Mucosa of descending colon (tissue), 3 donors: Measurements from ENCODE around the gene APP. TPM values are rescaled to one million over a fixed set of nuclear protein-coding genes. Genes with fewer than 3 reads are reported as not detected.

Experiments used
- ATAC-seq: fragments of 200-7000 bp; cut with Tn5 transposase; one replicate; pipeline ENCODE4 v1.9.1; 2020; ENCODE audit warnings: mild to moderate bottlenecking, moderate library complexity
- DNase-seq, 3 donors: peaks; one replicate each; pipeline ENCODE4 v3.0.0-alpha.2; 2020
- H3K36me3 ChIP-seq: fragments of 200-600 bp; one replicate; pipeline ENCODE4 v1.8.0; 2021; ENCODE audit warnings: low read depth, mild to moderate bottlenecking
- H3K4me1 ChIP-seq: fragments of 200-600 bp; one replicate; pipeline ENCODE4 v1.8.0; 2021; ENCODE audit warnings: low read depth, mild to moderate bottlenecking
- H3K4me3 ChIP-seq: fragments of 200-600 bp; one replicate; pipeline ENCODE4 v1.8.0; 2021; ENCODE audit warnings: mild to moderate bottlenecking
- H3K9me3 ChIP-seq: fragments of 200-600 bp; one replicate; pipeline ENCODE4 v1.8.0; 2021; ENCODE audit warnings: mild to moderate bottlenecking
- intact Hi-C, 2 donors: fragments of 100-400 bp; cut with DNase I in 1 of 2; cut with micrococcal nuclease in 1 of 2; formaldehyde crosslinking; loops; one replicate each; pipeline versions ENCODE4 v1.11.0 to v1.11.1; 2022; cut with DNase I, micrococcal nuclease
- total RNA-seq, 3 donors: library from RNA; stranded (reverse); fragmentation: NEBNext Ultra II Directional in 2 of 3; extraction: Animal tissue kit (Norgen Biotek cat#: 25700) in 2 of 3; gene quantifications; one replicate each; pipeline versions ENCODE4 v1.2.1 to v1.2.4, GENCODE V29; 2021 to 2023
- TF ChIP-seq, protein P1 (sequence below): fragments of 200-600 bp; IDR thresholded peaks from one replicate; pipeline ENCODE4 v1.8.0; 2022; ENCODE audit warnings: antibody characterized with exemption, mild to moderate bottlenecking
- donor health status: DM: no; HTN: no; CAD: no; lungs with moderate emphysema.
- donor health status: DM: no; HTN: no; CAD: no.
- donor health status: DM: no; HTN: yes; CAD: no.

Gene APP
- total RNA-seq, 3 donors from 2014 or later = 573 to 666 (median 579) TPM

- Histone ChIP-seq H3K36me3 (no peaks in the 10 kb centered on the region), H3K9me3 (no peaks in the 10 kb centered on the region), H3K4me3 (no peak overlapping the region), H3K4me1 (no peaks in the 10 kb centered on the region)
- TF ChIP-seq, protein P1, sequence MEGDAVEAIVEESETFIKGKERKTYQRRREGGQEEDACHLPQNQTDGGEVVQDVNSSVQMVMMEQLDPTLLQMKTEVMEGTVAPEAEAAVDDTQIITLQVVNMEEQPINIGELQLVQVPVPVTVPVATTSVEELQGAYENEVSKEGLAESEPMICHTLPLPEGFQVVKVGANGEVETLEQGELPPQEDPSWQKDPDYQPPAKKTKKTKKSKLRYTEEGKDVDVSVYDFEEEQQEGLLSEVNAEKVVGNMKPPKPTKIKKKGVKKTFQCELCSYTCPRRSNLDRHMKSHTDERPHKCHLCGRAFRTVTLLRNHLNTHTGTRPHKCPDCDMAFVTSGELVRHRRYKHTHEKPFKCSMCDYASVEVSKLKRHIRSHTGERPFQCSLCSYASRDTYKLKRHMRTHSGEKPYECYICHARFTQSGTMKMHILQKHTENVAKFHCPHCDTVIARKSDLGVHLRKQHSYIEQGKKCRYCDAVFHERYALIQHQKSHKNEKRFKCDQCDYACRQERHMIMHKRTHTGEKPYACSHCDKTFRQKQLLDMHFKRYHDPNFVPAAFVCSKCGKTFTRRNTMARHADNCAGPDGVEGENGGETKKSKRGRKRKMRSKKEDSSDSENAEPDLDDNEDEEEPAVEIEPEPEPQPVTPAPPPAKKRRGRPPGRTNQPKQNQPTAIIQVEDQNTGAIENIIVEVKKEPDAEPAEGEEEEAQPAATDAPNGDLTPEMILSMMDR = no peak
- no peak for DNase-seq
- intact Hi-C loops = no loop called here
- ATAC-seq = no peak
Measured at GRCh38 chr21:26195708-26196107, 25.1 kb upstream of the APP start.

DNA sequence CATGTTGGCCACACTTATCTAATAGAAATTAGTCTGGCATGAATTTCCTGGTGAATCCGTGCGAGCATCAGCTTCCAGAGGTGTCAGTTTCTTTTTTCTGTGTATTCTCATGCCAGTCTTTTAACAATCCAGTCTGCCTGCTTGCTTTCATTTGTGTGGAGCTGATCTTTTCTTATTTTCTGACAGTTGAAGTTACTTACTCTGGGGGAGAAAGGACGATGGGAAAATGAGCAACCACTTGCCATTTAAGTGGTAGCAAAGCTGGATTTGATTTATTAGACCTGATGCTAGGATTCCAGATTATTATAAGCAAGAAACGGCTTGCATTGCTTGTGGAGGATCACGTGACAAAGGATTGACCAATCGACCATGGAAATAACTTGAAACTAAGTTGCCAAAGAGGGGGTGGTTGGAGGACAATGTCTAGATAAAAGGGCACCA is 24.3 kb upstream of the APP start:
- Histone ChIP-seq H3K4me3 (no peak overlapping the region), H3K9me3 (no peaks in the 10 kb centered on the region), H3K36me3 (no peaks in the 10 kb centered on the region), H3K4me1 (no peaks in the 10 kb centered on the region)
- DNase-seq (no peak), ATAC-seq (no peak)
- TF ChIP-seq, protein P1 = no peak
- intact Hi-C loops = no loop called here

DNA sequence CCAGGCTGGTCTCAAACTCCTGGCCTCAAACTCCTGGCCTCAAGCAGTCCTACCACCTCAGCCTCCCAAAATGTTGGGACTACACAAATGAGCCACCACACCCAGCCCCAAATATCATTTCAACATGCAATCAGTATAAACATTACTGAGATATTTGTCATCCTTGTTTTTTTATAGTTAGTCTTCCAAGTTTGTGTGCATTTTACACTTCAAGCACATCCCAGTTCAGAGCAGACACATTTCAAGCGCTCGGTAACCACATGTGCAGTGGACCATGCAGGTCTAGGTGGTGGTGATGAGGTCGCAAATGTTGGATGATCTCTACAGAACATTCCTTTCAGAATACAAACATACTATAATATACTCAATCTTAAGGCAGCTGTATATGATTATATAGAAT is 23.8 kb upstream of the APP start:
- TF ChIP-seq, protein P1 = no peak
- H3K36me3 ChIP-seq = no peaks in the 10 kb centered on the region

DNA sequence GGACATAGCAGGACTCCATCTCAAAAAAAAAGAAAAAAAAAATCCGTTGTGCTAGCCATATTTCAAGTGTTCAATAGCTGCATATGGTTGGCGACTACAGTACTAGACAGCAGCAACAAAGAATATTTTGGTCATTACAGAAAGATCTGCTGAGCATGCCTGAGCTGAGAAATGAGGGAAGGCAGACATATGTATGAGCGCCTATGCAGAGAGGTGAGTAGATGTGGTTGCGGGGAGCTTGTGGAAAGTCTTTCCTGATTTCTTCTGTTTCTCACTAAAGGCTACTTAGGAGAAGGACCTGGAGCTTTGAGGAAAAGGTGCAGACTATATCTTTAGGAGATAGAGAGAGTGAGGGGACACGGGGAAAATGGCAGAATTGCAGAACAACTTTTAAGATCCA is 21.0 kb upstream of the APP start:
- H3K4me3 ChIP-seq = no peak overlapping the region
- no peaks in the 10 kb centered on the region for H3K36me3 ChIP-seq
- H3K4me1 ChIP-seq = no peaks in the 10 kb centered on the region
- intact Hi-C loops = no loop called here
- TF ChIP-seq, protein P1 = no peak
- H3K9me3 ChIP-seq = no peaks in the 10 kb centered on the region
- no peak for ATAC-seq
- DNase-seq = no peak

More for the DNA sequence above, 23.8 kb upstream of the APP start:
- Histone ChIP-seq H3K4me1 (no peaks in the 10 kb centered on the region), H3K9me3 (no peaks in the 10 kb centered on the region), H3K4me3 (no peak overlapping the region)
- intact Hi-C loops = no loop called here
- ATAC-seq = no peak
- no peak for DNase-seq

DNA sequence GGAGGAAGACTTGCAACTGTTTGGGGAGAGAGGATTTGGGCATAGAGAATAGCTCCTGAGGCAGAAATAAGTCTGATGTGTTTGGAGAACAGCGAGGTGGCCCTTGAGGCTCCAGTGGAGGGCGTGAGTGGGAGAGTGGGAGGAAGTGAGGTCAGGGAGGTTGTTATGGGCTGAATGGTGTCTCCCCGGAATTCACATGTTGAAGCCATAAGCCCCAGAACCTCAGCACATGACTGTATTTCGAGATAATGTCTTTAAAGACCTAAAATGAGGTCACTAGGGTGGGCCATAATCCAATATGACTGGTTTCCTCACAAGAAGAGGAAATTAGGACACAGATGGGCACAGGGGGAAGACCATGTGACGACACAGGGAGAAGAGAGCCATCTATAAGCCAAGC is 17.9 kb upstream of the APP start:
- H3K4me1 ChIP-seq = no peaks in the 10 kb centered on the region
- H3K4me3 ChIP-seq = no peak overlapping the region
- DNase-seq = no peak
- no peak for ATAC-seq
- intact Hi-C loops = no loop called here
- H3K9me3 ChIP-seq = no peaks in the 10 kb centered on the region
- no peaks in the 10 kb centered on the region for H3K36me3 ChIP-seq
- TF ChIP-seq, protein P1 = no peak

GRCh38 chr21:26185446-26185845 is 14.9 kb upstream of the APP start:
- intact Hi-C loops = no loop called here
- Histone ChIP-seq H3K36me3 (no peaks in the 10 kb centered on the region), H3K9me3 (no peaks in the 10 kb centered on the region), H3K4me3 (no peak overlapping the region), H3K4me1 (no peaks in the 10 kb centered on the region)
- TF ChIP-seq, protein P1 = no peak
- DNase-seq (no peak), ATAC-seq (no peak)
